Activated CD4-positive, alpha-beta T cell treated with anti-CD3 and anti-CD28 coated beads, Interleukin-2, amount 50 U/mL, for 1 hour (primary cell): Measurements from ENCODE around the gene CAMTA1.
"Not testable (repeated sequence)": the region's sequence is repeated elsewhere in the genome, so short reads cannot be mapped to it uniquely, and the experiment has no call there.

ENCODE experiments used
- DNase-seq: peaks from one replicate; pipeline ENCODE4 v3.0.0-alpha.2; 2020

The CAMTA1 gene

DNA sequence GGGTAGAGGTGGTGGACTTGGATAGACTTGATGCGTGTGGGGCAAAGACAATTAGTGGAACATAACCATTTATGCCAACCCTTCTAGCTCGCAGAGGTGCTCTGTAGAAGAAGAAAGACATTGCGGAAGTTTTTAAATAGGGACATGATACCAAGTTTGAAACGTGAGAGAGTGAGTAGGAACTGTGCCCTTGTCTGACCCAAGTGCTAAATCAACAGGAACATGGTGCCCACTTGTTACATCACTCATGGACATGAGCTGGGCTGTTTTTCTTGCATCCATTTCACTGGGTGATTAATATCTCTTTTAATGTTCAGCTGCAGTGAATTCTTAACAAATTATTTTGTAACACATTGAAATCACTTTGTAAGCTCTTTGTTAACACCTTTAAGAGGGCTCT lies 577.7 kb downstream of the CAMTA1 start:
- no peak for DNase-seq

DNA sequence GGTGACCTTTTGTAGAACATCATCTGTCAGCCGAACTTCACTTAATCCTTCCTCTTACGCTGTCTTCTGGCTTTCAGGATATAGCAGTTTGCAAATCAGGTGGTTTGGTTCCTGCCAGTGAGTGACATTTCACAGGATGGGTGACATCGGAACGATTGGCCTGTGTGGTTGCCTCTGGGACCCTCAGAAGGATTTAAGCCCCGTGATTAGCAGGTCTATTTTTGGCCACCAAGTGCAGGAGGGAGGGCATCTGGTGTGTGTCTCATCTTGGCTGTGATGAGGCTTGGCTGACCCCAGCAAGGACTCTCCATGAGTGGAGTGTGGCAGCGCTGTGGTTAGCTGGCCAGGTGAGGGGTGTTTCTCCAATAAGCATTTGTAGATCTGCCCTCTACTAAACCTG lies 578.2 kb downstream of the CAMTA1 start:
- no peak for DNase-seq

DNA sequence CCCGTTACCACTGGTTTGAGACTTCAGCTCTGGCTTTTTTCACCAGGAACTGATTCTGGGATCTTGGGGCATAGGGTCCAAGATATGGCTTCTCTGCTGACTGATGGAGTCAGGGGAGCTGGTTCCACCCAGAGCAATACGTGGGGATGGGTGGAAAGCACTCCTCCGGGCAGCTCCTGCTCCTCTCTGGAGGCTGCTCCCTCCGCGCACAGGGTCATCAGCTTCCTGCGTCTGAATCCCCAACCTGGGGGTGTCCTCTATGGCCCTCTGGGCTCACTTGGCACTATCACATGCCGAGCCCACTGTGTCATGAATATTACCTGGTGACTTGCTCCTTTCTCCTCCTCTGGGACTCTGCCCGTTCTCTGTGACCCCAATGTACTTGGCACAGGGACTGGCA lies 580.5 kb downstream of the CAMTA1 start:
- no peak for DNase-seq

DNA sequence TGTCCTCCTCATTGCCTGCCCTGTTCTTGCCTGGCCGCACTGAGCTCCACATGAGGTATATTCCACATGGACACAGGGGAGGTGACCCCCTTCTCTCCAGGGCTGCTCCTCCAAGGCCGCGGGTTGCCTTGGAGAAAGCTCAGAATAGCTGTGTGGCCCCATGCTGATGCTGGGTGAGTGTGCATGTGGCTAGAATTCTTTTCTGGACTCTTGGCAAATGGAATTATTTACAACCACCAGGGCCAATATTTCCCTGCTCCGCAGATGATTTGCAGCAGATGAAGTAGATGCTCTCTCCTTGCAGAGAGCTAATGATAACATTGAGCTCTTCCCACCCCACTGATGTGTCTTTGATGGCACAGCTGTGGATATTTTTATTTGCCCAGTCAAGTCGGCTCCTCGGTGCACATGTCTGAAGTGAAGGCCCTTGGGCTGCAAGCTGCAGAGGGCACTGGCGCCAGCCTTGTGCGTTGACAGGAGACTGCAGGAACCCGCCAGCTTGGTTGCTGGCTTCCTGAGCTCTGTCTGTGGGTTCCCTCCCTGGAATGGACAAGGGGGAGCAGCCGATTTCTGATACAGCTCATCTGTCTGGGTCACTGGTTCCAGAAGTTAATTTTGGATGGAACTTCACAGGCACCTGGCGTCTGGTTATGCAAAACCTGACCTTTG lies 581.2 kb downstream of the CAMTA1 start:
- DNase-seq: no peak

DNA sequence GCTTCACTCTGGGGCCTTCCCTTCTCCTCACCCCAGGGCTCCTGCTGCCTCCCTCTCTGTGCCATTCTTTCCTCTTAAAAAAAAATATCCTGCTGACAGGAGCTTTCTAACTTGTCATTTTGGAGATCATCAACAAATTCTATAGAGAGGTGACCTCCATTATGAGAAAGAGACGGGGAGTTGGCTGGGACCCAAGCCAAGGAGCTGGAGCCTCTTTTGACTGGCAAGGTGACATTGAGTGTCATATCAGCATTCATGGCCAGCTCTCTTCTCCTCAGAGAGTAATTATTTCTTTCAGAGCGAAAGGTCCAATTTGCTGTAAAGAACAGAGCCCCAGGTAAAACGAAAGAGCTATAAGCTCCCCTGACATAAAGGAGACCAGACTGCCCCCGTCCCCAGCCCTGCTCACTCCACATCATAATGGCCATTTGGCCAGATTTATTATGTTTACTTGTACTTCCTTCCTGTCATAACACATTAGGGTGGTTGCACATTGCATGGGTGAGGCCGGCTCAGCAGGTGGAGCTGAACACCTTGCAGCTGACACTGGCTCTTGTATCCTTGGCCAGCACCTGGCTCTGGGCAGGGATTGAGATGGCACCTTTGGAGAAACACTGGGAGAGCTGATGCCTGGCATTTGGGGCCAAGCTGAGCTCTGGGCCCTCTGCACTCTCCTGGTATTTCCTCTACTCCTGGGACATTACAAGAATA lies 581.9 kb downstream of the CAMTA1 start:
- no peak for DNase-seq

DNA sequence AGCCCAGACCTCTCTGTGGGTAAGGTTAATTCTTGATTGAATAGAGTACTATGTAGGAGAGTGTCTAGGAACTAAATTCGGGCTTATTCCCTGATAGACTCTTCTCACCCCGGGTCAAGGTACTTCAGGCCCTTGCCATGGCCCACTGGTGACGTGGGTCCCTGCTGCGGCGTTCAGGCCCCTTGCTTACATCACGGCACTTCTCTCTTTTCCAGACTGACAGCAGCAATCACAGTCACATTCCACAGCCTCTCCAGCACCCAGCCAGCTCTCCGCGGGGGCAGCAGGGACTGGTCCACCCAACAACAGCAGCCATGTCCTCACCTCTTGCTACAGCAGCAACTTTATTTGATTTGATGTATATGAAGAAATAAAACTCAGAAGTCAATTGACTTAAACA lies 584.6 kb downstream of the CAMTA1 start:
- no peak for DNase-seq

DNA sequence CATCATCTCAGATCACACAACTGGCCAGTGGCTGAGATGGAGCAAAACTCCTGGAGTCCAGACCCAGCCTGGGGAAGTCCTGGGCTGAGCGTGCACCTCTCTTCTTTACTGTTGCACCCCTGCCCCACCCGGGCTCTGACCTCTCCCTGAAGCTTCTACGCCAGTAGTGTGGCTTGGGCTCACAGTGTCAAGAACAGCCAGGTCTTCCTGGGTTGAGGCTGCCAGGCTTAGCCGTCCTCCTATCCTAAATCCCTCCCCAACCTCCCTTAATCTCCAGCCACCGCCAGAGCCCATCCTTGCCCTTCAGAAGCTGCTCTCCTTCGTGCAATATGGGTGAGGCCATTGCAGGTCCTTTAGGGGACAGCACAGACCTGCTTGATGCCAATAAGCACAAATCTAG lies 586.7 kb downstream of the CAMTA1 start:
- DNase-seq: no peak

DNA sequence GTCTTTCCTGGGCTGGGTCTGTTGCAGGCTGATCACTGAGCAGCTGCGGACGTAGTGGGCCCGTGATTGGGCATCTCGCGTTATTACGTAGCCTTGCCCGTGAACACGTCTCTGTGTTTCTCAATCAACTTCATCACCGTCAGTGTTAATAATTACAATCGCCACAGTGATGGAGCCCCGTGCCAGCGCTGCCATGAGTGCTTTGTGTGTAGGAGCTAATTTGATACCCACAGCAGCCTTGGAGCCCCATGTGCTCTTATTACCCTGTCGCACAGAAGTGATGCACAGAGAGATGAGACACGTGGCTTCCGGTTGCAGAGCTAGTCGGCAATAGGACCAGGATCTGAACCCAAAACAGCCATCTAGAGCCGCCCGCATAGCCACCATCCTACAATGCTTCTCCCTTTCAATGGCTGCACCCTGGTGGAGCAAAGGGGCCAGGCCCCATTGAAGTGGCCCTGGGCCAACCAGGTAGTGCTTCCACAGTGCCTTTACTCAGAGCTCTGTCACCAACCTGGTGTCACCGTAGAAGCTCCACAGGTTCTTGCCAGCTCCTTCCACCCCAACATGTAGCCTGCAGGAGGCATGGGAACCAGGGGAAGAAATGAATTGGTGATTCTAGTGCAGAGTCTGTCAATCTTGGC lies 587.3 kb downstream of the CAMTA1 start:
- DNase-seq: no peak

DNA sequence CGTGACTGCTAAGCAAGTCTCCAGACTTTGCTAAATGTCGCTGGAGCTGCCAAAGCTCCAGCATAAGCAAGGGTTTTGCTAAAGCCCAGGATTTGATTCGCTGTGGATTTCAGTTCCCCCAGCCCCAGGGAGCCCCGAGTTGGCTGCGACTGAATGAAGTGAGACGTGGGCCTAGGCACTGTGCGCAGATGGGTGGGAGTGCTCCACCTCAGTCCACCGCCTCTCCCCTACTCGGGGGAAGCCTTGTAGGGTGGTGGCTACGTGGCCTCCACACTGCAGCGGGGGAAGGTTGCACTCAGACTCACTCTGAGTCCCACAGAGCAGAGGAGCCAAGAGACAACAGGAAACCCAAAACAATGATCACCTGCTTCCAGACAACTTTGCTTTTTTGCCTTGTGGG lies 588.0 kb downstream of the CAMTA1 start:
- no peak for DNase-seq

DNA sequence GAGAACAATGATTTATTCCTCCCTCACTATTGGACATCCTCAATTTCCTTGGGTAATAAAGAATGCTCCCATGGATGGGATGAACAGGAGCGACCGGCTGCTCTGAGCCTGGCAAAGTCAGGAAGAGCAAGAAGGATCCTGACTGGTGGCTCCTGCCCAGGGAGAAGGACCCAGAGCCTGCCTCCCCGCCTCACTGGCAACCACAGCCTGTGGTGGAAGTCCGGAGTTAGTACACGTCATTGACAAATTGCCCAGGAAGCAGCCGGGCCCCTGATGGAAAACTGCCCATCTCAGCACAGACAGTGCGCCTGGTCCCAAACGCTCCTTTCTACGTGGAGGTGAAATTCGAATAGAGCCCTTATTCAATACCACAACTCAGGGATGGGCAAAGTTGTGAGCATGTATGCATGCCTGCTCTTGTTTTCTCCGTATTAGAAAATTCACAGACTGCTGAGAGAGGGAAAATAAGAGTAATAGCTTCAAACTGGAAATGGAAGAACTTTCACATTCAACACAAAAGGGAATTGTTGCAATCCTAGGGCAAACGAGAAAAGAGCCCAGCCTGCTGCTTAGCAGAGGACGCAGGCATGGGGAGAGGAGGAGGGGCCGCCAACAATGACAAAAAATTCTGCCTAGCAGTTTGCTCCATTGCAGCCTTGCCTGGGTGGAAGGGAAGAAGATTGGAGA lies 588.8 kb downstream of the CAMTA1 start:
- DNase-seq: no peak

DNA sequence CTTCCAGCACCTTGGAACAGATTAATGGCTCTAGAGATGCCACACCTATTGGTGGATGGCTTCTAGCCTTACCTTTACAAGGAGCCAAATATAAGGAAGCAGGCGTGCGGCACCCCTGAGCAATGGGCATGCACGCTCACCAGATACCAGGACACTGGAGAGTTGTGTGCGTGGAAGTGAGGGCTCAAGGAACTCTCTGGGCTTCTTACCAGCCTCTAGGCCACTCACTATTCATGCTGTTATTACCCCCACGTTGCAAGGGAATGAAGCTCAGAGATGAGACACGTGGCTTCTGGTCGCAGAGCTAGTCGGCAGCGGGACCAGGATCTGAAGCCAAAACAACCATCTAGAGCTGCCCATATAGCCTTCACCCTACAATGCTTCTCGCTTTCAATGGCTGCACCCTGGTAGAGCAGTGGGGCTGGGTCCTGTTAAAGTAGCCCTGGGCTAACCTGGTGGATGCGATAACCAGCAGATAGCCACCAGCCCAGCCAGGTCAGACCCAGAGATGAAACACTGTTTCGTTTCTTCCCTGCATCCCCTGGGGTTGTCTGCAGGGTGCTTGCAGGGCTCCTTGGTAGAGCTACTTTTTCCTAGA lies 589.4 kb downstream of the CAMTA1 start:
- DNase-seq: no peak

DNA sequence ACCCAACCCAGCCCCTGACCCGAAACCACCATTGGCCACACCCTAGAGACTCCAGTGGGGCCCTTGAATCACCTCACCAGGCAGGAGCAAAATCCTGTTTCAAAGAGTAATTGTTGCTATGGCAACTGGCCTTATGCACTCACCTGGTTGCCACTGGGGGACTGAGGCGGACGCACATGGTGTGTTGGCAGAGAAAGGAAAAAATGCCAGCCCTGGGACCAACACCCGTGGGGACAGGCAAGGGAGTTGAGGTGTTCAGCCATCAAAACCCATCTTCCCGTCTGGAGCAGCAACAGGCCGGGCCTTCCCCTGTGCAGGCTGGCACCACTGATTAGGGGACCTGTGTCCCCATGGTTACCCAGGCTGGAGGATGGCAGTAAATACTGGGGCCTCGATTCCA lies 590.1 kb downstream of the CAMTA1 start:
- DNase-seq: no peak

DNA sequence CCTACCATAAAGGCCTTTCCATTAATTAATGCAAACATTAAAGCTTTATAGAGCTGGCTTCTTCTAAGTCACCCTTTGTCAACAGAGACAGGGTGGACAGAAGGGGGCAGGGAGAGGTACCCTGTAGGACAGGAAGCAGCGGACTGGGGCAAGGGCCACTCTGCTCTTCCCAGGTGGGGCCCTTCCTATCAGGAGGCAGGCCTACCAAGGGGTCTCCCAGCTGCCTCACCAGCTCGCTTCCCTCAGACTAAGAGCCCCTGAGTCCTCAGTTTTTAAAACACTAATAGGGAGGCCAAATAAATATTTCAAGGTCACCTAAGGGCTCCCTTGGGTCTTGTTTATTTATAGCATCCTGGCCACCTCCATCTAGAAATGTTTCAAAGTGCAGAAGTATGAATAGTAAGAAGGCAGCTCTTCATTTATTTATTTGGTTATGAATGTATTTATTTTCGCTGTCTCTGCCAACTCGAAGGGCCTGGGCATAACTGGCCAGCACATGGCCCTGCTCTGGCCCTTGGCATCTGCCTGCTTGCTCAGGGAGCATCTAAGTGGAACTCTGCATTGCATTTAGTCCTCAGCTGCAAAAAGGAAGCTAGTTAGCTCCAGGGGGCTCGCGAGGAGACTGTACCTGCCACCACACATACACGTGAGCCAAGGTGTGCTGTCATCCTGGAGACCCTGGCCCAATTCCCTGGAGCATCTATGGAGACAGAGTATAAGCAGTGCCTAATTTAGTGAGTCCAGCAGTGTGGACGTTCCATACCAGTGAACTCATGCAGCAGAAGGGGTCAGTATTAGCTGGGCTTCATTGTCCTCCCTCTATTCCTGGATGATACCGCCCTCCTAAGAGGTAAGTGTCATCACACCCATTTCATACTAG lies 590.8 kb downstream of the CAMTA1 start:
- DNase-seq: no peak

DNA sequence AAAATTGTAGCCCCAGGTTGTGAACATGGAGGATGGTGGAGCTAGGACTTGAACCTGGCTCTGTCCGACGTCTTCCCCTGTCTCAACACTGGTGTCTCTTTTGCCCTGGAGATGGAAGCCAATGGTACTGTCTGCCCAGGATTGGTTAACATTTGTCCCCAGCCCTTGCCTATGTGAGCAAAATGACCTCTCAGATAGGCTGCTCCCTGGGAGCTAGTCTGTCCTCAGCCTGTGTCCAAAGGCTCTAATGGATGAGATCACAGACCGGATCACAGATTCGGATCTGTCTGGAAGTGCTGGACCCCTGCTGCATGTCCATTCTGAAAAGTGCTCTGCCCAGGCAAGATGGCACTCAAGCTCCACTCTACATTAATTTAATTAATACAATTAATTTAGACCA lies 591.4 kb downstream of the CAMTA1 start:
- no peak for DNase-seq

DNA sequence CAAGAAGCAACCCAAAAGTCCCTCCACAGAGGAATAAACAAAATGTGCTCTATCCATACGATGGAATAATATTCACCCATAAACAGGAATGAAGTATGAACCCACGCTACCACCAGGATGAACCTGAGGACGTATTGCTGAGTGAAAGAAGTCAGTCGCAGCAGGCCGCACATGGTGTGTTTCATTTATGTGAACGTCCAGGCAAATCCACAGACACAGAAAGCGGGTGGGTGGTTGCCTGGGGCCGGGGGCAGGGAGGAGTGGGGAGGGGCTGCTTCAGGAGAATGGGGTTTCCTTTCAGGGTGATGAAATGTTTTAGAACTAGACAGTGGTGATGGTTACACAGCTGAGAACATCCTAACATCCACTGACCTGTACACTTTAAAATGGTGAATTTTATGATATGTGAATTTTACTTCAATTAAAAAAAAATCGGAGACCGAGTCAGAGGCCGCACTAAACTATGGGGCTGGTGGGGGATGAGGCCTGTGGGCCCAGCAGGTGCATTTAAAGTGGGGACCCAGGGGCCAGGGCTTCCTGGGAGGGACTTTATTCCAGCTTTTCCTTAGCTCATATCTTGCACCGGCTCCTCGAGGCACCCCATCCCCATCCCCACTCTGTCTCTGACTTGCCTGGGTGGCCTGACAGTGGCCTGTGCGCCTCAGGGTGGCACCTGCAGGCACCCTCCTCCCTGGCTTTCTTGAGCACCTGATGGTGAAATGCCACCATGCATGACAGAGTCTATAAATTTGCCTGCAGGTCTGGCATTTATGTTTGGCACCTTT lies 593.3 kb downstream of the CAMTA1 start:
- no peak for DNase-seq

DNA sequence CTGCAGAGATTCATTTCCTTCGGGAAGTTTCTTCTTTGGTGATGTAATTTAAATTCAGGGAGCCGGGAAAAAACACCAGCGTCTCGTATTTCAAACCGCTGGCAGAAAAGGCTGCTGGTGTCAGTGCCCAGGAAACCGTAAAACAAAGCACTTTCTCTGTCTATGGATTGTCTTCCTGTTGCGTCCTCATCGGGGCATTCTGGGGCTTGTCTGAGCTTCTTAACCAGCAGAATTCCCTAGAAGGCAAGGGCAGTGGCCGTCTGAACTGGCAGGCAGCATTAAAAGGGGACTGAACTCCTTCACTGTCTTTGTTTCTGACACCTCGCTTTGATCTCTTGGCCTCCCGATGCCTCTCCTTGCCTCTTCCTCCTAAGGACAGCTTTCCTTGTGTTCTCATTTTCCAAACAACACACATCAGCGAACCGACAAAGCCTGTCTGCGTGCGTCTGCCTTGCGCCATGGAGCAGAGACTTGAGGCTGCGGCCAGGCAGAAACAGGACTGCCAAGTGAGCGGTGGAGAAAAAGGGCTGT lies 594.3 kb downstream of the CAMTA1 start:
- DNase-seq: no peak

DNA sequence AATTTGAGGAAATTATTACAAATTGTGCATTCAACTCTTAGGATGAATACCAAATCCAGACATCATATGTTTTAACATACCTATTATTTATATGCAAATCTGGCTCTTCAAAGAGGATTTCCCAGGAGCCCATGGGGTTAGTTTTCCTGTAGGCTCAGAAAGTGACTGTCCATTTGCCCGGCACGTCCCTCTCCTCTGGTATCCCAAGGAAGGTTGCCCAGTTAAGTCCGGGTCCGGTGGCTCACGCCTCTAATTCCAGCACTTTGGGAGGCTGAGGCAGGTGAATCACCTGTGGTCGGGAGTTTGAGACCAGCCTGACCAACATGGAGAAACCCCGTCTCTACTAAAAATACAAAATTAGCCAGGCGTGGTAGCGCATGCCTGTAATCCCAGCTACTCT lies 594.8 kb downstream of the CAMTA1 start:
- DNase-seq: not testable (repeated sequence)

DNA sequence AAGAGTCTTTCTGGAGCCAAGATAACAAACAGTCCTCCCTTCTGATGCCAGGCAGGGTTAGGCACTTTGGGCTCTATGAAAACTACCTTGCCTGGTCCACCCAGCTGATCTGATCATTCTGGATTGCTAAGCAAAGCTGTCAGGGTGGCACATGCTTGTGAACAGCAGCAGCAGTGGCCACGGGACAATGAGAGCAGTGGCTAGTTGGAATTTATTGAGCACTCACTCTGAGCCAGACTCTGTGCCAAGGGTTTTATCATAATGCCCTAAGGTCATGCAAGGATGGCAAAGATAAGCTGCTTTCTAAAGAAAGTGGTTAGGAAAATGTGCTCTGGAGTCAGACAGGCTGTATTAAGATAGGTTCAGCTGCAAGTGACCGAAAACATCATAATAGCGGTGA lies 595.5 kb downstream of the CAMTA1 start:
- no peak for DNase-seq

DNA sequence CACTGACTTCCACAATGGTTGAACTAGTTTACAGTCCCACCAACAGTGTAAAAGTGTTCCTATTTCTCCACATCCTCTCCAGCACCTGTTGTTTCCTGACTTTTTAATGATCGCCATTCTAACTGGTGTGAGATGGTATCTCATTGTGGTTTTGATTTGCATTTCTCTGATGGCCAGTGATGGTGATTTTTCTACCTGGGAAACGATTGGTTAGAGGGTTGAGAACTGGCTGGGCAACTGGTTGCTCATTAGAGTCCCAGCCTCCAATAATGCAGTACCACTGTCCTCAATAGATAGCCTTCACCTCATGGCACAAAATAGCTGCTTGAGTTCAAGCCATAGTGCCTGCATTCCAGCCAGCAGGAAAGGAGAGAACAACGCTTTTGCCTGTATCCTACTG lies 596.5 kb downstream of the CAMTA1 start:
- DNase-seq: not testable (repeated sequence)

DNA sequence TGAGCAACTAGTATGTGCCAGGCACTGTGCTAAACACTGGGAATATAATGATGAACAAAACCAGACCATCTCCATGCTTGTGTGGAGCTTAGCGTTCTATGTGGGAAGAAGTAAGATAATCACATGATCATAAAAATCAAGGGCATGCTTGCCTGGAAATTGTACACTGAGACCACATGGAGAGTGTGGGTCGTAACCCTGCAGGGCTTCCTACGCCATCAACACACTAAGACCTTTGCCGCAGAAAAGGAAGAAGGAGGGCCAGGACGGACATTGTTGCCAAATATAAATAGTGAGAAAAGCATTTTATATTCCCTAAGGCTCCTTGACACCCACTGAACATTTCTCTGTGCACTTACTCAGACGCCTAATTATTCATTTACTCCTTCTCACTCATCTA lies 597.7 kb downstream of the CAMTA1 start:
- DNase-seq: no peak
